CD4-positive, alpha-beta T cell treated with Interleukin-21 for 1 hour (primary cell): ENCODE results near the gene PFAS.

ENCODE experiments used
- DNase-seq: peaks from one replicate; pipeline ENCODE4 v3.0.0-alpha.2; 2020

The PFAS gene

DNA sequence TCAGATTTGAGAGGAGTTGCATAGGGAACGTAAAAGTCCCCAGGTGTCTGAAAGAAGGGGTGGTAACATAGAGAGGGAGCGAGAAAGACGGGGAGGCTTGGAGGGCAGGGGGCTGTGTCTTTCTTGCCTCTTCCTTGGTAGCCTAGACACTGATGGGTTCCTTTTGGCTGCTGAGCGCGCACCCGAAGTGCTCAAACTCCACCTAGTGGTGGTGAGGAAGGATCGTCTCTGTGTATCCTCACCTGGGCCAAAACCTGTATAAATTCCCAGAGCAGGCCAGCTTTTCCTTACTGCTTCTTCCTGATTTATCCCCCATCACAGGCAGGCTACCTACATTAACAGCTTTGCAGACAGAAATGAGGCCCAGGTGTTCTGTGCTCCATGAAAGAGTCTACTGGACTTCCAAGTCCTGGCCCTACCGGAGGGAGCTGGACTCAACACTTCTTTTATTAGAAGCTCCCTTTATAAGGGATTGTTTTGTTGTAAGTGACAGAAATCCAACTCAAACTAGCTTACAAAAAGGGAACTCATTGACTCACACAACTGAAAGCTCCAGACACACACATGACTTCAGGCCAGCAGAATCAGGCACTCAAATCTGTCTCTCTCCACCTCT lies 51.6 kb downstream of the PFAS start:
- peak; percentile 81 for DNase-seq

DNA sequence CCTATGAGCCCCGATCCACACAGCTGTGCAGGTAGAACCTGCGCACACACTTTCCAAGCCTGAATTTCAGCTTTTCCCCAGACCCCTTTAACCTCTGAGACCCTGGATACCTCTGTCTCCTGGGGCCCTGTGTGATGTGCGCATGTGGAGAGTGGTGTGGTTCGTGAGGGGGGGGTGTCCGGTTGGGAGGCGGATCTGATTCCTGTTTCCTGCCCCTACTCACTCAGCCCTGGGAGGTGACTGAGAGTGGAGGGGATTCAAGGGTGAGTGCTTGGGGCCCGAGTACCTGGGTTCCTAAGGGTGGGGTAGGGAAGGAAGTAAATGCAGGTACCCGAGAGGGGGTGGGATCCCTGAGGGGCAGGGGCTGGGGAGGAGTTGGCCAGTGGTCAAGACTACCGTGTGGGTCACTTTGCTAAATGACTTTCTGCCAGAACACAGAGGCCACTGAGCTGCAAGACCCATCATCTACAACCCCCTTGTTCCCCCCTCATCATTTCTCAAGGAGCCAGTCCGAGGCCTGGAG lies 61.6 kb downstream of the PFAS start:
- no peak for DNase-seq

- no peak for DNase-seq
Measured at GRCh38 chr17:8311131-8311790, 62.2 kb downstream of the PFAS start.

GRCh38 chr17:8312251-8312650 lies 63.2 kb downstream of the PFAS start:
- DNase-seq = no peak

GRCh38 chr17:8312726-8313600 lies 63.9 kb downstream of the PFAS start:
- no peak for DNase-seq

GRCh38 chr17:8314797-8315763 lies 66.0 kb downstream of the PFAS start:
- DNase-seq = no peak

DNA sequence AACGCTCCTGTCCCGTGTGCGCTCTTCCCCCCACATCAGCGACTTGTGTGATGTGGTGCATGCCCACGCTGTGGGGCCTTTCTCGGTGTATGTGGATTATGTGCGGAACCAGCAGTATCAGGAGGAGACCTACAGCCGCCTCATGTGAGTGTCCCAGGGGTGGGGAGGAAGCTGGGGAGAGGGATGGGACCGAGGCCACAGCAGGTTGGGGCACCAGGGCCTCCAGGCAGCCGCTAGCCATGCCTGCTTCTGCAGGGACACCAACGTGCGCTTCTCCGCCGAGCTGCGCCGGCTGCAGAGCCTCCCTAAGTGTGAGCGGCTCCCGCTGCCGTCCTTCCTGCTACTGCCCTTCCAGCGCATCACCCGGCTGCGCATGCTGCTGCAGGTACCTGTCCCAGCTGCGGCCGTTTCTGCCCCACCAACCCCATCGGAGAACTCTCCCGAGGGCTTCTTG lies 66.7 kb downstream of the PFAS start:
- no peak for DNase-seq

- no peak for DNase-seq
Measured at GRCh38 chr17:8318010-8318935, 69.2 kb downstream of the PFAS start.
